GM19395 (cell line): ENCODE results near the gene CCNB2.
"Not testable (repeated sequence)": the region's sequence is repeated elsewhere in the genome, so short reads cannot be mapped to it uniquely, and the experiment has no call there.

Experiments
- ATAC-seq: cut with Tn5 transposase; IDR thresholded peaks from one replicate; pipeline ENCODE4 v1.9.1; 2021; ENCODE audit warnings: mild to moderate bottlenecking, moderate library complexity; ENCODE audit not compliant: unreplicated experiment

The CCNB2 gene

GRCh38 chr15:59131969-59132562 is 27.1 kb downstream of the CCNB2 start:
- ATAC-seq, result no peak

GRCh38 chr15:59133929-59134427 is 29.0 kb downstream of the CCNB2 start:
- no peak for ATAC-seq

GRCh38 chr15:59137566-59137965 is 32.6 kb downstream of the CCNB2 start:
- ATAC-seq, result no peak

GRCh38 chr15:59138243-59138642 is 33.3 kb downstream of the CCNB2 start:
- ATAC-seq, result peak; percentile 59

DNA sequence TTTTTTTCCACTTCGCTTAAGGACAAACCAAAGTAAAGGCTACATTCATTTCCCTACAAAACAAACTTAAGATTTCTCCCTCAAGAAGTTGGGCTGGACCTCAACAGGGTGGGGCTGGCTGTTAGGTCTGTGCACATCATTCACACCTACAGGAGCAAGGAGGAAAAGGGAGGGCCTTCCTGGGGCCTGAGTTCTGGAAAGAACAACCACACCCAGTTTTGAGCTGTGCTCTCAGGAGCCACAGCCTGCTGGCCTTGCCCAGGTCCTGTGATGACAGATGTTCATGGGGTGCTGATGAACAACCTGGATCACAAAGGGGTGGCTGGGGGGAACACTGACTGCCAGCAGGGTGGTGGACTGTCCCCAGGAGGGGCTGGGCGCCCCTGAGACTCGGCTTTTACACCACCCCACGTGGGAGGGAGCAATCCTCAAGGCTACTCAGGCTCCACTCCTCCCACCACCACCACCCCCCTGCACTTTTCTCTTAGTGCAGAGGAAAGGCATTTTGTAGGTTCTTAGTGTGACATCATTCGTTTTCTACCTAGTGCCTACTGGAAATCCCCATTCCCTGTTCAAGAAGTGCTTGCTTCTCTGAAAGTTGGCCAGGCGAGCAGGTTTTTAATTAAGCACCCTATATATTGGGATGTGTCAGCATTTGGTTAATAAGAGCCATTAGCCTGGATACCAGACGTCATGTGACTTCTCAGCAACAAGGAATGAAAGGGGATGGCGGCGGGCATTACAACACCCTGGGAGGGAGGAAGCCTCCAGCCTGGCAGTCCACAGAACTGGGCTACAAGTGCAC is 35.7 kb downstream of the CCNB2 start:
- no peak for ATAC-seq

DNA sequence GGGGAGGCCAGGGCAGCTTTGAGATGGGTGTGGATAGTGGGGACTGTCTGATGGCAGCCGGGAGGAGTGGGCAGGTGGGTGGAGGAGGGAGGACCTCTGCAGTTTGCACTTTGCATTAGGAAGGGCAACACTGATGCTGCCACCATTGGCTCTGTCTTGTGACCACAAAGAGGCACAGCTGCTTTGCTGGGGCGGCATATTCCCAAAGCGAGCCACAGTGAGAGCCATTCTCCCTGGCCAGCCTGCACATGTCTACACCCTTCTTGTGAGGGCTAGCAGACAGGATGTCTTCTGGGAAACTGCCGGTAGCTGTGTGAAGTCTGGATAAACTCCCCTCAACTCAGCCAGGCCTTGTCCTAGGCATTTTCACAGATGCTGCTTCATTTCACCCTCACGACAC is 38.3 kb downstream of the CCNB2 start:
- no peak for ATAC-seq

- ATAC-seq, result not testable (repeated sequence)
Measured at GRCh38 chr15:59144594-59144993, 39.6 kb downstream of the CCNB2 start.

DNA sequence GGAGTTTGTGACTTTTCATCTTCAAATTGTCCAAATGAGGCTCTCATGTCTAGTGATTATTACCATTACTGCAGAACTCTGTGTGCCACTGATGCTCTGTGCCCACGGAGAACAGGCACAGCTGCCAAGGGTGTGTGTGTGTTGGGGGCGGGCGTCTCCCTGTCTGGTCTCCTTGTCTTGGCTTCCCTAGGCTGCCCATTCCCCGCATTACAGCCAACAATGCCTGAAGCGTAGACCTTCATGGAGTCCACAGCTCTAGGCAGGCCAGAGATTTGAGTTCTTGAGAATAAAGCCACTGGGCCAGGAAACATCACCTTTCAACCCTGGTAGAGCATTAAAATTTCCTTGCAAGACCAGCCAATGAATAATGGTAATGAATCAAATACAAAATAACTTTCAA is 42.7 kb downstream of the CCNB2 start:
- ATAC-seq, result no peak

DNA sequence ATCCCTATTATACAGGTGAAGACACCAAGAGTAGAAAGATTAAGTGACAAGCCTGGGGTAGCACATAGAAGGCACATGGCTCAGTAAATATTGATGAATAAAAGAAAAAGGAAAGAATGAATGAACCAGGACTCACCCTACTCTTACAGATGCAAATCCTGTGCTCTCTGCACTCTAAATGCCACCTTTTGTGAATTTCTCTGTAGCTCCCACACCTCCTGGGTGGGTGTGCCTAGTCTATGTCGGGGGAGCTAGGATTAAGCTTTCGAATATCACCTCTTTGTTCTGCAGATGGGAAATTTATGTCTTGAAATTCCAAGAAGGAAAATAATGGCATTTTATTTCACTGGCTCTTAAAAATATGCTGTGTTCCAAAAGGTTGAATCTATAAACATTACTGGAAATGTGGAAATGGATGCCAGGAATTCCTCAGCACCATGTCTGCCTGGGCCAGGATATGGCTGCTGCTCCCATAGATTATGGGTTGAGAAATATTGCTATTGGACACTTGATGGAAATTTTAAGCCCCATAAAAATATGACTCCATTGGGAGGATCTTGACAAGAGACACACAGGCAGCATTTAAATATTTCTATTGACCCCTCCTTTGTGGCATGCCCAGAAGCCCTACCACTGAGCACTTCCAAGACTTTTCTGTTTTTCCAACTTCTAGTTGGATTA is 43.3 kb downstream of the CCNB2 start:
- no peak for ATAC-seq

DNA sequence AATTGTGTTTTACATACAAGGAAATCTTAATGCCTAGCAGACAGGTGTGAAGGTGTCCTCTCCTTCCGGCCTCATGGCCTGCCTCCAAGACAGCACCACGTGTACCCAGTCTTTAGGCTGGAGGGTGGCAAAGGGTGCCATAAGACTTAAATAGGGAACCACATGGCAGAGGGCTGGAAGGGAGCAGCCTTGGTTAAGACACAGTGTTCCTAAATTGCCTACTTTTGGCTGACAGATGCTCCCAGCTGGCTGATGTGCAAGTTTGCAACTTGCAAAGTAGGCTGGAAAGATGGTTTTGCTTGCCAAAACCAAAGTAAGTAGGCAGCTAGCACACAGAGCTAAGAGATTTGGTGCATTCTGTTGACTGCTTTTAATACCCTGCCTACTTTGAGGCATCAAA is 45.2 kb downstream of the CCNB2 start:
- no peak for ATAC-seq

- no peak for ATAC-seq
Measured at GRCh38 chr15:59152694-59153450, 47.9 kb downstream of the CCNB2 start.

DNA sequence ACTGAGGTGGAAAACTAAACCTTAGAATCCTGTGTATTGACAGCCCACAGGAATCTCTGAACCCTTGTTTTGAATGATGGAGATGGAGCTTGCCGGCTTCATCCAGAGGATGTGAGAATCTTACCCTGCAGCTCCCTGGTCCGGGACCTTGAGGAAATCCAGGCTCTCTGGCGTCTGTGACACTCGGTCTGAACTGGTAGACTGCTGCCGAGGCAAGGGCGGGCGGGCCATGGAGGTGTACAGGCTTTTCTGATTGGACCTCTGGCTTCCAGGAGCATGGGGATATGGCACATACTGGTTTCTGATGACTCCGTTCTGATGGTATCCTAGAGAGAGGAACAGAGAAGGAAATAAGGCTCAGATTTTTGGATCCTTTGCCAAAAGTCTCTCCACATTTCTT is 48.5 kb downstream of the CCNB2 start:
- no peak for ATAC-seq

GRCh38 chr15:59154243-59154642 is 49.3 kb downstream of the CCNB2 start:
- ATAC-seq, result no peak

DNA sequence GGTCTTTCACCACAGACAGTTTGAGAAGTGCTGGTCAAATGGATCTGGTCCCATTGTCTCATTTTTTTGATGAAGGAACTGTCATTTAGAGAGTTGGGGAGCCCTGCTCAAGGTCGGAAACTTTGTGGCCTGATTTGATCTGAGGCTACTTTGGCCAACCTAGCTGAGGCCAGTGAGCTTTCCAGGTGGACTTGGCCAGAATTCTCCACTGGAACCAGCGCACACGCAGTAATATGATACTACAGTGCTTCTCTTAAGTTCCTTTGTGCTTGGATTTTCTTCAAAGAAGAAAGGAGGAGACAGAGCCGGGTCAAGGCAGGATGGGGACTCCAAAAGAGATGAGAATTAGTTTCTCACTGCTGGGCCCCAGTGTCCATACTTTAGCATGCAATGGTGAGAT is 50.5 kb downstream of the CCNB2 start:
- no peak for ATAC-seq

GRCh38 chr15:59157396-59157795 is 52.5 kb downstream of the CCNB2 start:
- no peak for ATAC-seq

GRCh38 chr15:59157840-59158700 is 53.1 kb downstream of the CCNB2 start:
- ATAC-seq, result no peak

DNA sequence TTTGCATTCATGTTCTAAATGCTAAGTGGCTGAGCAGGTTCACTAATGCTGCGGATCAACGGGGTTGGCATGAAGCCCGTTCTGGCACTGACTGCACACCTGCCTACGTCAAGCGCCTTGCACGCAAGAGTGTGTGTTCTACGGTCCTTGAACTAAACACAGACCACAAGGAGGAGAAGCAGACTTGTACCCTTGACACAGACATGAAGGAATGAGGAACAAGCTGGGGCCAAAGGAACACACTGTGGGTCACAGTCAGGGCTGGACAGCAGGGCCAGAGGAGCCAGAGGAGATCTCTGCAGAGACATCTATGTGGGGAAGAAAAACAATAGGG is 53.7 kb downstream of the CCNB2 start:
- ATAC-seq, result no peak

- ATAC-seq, result no peak
Measured at GRCh38 chr15:59159210-59159609, 54.3 kb downstream of the CCNB2 start.

GRCh38 chr15:59160880-59161593 is 56.1 kb downstream of the CCNB2 start:
- no peak for ATAC-seq

GRCh38 chr15:59162080-59162479 is 57.1 kb downstream of the CCNB2 start:
- ATAC-seq, result not testable (repeated sequence)
